GM21423 (cell line): ENCODE measurements around the gene TTLL11.

Experiments
- ATAC-seq: cut with Tn5 transposase; IDR thresholded peaks from one replicate; pipeline ENCODE4 v1.9.1; 2021; ENCODE audit warnings: mild to moderate bottlenecking, moderate library complexity; ENCODE audit not compliant: unreplicated experiment

Gene TTLL11

DNA sequence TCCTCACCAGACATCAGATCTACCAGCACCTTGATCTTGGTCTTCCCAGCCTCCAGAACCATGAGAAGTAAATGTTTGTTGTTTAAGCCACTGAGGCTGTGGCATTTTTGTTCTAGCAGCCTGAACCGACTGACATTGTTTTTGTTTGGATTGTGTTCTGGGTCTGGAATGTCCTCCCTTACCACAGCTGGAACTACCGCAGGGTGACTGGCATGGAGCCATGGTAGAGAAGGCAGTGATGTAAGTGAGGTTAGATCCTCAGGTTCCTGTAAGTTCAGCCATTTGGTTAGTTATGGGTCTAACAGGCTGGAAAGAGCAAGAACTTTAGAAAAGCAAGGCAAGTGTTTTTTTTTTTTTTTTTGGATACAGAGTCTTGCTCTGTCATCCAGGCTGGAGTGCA lies 232.4 kb downstream of the TTLL11 start:
- no peak for ATAC-seq

DNA sequence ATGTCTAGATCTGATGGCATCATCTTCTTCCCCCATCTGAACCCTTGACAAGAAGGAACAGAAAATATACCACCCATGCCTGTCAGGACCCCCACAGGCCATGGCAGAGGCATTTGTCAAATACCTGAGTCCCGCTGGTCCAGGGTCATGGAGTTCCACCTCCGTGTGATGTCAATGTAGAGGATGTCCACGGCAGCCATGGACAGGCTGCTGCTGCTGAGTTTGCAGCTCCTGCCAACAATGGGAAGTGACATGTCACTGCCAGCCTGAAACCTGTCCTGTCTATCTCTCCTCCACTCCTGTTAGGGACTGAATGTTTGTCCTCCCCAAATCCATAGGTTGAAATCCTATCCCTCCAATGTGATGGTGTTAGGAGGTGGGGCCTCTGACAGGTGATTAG lies 232.9 kb downstream of the TTLL11 start:
- ATAC-seq: no peak

GRCh38 chr9:121859646-121860045 lies 233.5 kb downstream of the TTLL11 start:
- no peak for ATAC-seq

DNA sequence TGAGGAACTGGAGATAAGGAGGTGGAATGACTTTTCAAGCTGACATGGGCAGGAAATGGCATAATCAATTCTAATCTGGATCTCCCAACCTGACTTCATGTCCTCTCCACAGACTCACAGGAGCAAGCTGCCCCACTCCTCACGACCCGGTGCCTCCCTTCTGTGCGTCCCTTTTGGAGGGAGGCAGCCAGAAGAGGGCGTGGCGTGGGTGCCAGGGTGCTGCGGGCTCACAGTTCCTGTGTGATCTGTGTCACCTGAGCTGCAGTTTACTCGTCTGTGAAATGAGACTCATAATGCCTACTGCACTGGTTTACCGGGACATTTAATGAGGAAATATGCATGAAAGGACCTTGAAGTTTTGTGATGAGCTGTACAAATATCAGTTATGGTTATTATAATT lies 234.3 kb downstream of the TTLL11 start:
- no peak for ATAC-seq

GRCh38 chr9:121857928-121858327 lies 235.2 kb downstream of the TTLL11 start:
- ATAC-seq: no peak

DNA sequence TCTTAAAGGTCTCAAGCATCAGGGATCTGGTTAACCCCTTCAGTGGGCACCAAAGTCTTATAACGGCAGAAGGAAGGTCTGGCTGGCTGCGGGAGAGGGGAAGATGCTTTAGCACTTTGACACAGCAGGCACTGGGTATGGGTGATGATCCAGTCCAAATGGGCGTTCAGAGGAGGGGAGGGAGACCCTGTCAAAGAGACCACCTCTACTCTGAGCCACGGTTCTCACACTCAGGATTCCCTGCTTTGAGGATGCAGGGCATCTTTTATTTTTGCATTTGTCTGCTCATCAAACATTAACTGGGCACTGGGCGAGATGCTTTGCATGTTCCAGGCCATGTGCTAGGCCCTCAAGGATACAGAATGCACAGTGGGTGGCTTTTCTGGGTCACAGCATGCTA lies 237.6 kb downstream of the TTLL11 start:
- ATAC-seq: no peak

DNA sequence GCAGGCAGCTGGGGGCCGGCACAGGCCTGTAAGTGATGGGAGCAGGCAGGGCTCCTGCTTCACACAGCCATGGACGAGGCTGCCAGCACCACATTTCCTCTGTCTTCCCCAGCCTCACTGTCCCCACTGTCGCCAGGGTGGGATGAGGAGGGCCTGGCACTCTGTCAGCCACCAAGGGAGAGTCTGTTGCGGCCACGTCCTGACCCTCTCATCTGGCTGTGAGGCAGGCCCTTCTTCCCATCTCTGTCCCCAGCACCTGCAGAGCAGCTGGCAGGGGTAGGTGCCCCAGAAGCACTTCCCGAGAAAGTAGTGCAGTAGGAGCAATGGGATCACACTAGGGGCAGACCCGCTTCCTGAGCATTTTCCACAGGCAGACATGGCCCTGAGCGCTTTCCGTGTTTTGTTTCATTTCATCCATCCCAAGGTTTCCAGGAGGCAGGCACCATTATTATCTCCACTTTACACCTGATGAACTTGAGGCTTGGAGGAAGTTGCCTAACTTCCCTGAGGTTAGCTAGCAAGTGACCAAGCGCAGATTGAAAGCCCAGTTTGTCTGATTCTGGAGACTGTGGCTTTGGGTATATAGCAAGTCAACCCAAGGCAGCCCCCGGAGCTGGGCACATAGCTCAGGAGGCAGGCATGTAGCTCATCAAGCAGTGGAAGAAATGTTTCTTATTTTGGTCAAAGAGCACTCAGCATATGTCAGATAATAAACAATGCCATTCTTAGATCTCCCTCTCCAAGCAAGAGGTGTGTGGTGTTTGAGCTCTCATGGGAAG lies 239.3 kb downstream of the TTLL11 start:
- ATAC-seq: no peak

- no peak for ATAC-seq
Measured at GRCh38 chr9:121852651-121853616, 240.2 kb downstream of the TTLL11 start.

DNA sequence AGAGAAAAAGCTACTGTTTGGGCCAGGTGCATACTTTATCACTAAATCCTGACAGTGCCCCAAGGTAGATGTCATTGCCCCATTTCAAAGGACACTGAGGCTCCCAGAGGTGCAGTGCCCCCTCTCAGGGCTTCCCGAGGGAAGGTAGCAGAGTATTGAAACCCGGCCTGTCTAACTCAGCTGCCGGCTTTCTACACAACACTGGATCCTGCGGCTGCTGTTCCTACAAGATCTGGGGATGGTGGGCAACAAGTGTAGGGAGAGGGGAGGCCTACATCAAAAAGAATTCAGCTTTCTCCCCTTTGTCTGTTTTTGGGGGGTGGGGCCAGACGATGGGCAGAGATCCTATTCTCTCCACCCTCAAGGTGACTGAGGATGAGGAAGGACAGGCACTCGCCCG lies 240.9 kb downstream of the TTLL11 start:
- ATAC-seq: no peak

- ATAC-seq: no peak
Measured at GRCh38 chr9:121851641-121852091, 241.4 kb downstream of the TTLL11 start.

DNA sequence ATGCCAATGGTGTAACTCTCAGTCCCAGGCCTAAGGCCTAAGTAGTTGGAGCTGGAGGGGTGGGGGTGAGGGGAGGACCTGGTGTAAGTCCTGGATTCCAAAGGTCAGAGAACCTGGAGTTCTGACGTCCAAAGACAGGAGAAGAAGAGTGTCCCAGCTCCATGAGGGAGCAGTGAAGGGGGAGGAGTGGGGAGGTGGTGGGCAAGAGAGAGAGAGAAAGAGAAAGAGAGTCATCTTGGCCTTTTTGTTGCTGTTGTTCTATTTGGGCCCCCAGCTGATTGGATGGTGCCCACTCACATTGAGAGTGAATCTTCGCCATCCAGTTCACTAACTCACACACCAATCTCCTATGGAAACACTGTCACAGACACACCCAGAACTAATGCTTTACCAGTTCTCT lies 242.7 kb downstream of the TTLL11 start:
- ATAC-seq: no peak

DNA sequence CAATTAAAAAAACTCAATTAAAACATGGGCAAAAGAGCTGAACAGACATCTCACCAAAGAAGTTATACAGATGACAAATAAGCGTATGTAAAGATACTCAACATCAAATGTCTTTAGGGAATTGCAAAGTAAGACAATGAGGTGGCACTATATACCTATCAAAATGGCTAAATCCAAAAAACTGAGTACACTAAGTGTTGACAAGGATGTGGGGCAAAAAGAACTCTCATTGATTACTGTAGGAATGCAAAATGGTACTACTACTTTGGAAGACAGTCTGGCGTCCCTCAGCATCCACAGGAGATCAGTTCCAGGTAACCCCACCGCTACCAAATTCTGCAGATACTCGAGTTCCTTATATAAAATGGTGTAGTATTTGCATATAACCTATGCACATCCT lies 243.6 kb downstream of the TTLL11 start:
- ATAC-seq: no peak

- no peak for ATAC-seq
Measured at GRCh38 chr9:121844562-121844961, 248.5 kb downstream of the TTLL11 start.

DNA sequence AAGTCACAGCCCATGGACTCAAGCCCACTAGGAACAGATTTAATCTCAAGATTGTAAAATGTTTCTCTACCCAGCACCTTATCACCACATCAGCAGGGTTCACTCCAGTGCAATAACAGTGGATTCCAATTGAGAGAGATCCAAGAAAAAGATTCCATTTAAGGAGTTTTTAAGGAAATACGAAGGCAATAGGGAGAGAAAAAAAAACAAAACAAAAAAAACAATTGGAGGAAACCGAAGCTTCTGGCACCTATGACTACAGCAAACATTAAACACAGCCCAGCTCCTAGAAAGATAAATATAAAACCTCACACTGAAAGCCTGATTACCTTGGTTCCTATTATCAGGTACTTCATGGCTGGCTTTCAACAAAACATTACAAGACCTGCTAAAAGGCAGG lies 249.0 kb downstream of the TTLL11 start:
- ATAC-seq: no peak

DNA sequence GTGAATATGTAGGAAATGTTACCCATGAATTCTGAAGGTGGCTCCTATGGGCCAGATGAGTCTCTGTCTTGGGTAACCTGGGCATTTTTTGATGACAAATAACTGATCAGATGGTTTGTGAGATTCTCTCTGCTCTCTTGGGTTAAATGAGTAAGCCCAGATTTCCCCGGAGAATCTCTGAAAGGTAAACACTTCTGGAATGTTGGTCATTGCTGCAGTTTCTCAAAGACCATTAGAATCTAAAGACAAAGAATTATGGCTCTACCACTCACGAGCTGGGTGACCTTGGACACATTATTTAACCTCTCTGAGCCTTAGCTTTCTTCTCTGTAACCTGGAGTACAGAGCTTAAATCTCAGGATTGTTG lies 250.5 kb downstream of the TTLL11 start:
- no peak for ATAC-seq

DNA sequence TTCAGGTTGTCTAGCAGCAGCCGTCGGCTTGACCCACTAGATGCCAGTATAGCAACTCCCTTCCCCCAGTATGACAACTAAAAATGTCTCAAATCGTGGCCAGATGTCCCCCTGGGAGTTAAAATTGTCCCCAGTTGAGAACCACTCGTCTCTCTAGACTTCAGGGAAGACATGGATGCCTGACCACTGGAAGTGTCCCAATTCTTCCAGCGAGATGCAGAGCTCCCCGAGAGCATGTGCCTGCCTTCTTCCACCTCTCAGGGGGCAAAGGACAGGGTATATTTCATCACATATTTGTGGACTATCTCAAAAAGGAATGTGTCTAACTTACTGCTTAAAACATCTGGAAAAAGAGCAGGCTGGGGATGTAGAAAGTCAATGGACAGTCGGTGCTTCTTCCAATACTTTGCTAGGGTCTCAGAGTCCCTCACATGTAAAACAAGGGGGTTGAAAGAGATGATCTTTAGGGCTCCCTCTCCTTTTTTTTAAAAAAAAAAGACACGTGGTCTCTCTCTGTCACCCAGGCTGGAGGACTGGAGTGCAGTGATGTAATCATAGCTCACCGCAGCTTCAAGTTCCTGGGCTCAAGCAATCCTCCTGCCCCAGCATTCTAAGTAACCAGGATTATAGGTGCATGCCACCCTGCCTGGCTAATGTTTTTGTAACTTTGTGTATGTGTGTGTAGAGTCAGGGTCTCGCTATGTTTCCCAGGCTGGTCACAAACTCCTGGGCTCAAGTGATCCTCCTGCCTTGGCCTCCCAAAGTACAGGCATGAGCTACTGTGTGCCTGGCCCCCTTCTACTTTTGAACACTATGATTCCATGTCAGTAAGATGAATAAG lies 251.1 kb downstream of the TTLL11 start:
- ATAC-seq: no peak

DNA sequence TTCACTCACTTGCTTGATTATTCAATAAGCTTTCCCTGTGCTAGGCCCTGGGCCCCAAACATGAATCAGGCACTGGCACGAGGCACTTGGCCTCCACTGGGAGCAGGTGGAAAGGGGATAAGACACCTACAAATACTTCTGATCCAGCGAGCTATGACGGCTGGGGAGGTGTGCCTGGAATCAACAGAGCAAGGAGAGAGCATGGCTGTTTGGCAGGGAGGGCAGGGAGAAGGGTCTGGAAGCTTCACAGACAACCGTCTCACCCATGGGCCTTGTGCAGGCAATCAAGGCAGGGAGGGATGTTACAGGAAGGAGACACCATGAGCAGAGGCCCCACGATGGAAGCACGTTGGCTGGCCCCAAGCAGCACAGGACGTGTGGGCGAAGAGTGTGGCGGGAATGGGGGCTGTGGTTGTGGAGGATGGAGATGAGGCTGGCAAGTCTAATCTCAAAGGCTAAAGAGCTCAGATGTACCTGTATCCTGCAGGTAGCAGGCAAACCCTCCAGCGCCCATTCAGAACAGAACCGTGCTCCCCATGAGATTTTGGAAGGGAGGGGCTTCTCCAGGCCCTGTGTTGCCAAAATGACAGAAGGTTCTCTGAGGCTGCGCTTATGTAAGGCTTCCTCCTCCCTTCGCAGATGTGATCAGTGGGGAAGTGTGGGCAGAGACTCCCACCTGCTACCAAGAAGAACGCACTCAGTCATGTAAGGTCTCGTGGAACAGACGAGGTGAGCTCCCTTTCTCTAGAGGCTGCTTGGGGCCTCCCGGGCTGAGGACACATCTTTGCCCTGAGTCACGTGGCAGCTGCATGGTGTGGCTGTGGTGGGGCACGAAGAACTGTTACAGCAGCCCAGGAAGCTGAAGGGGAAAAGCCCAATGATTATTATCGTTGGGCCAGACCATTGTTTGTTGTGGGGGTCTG lies 252.0 kb downstream of the TTLL11 start:
- ATAC-seq: no peak

- no peak for ATAC-seq
Measured at GRCh38 chr9:121839726-121840500, 253.2 kb downstream of the TTLL11 start.
